Vagina (tissue), 2 donors: ENCODE data around the gene DCST2. TPM values are rescaled to one million over a fixed set of nuclear protein-coding genes. Genes with fewer than 3 reads are reported as not detected.

ENCODE experiments used
- DNase-seq, 2 donors: peaks; one replicate each; pipeline ENCODE4 v3.0.0-alpha.2; 2017; ENCODE audit errors: extremely low spot score in 2 of 2
- H3K27ac ChIP-seq: fragments of 200-600 bp; sonication (generic); one replicate; pipeline ENCODE4 v1.5.1; 2019
- H3K27me3 ChIP-seq: fragments of 200-600 bp; sonication (generic); one replicate; pipeline ENCODE4 v1.5.1; 2019
- H3K36me3 ChIP-seq, 2 donors: fragments of 200-600 bp; sonication (generic); one replicate each; pipeline ENCODE4 v1.5.1; 2017 to 2019
- H3K4me1 ChIP-seq: fragments of 200-600 bp; sonication (generic); one replicate; pipeline ENCODE4 v1.5.1; 2019
- H3K4me3 ChIP-seq, 2 donors: fragments of 200-600 bp; sonication (generic); 1 replicate in 1 of 2; 2 replicates in 1 of 2; pipeline ENCODE4 v1.5.1; 2016 to 2019
- H3K9me3 ChIP-seq: fragments of 200-600 bp; sonication (generic); one replicate; pipeline ENCODE4 v1.5.1; 2019
- CTCF ChIP-seq, 3 experiments: fragments of 450-650 bp in 2 of 3; fragments of 200-600 bp in 1 of 3; sonication (generic) in 1 of 3; IDR thresholded peaks; one replicate each; pipeline ENCODE4 v1.5.1; 2017 to 2019; ENCODE audit warnings: antibody characterized with exemption in 3 of 3, mild to moderate bottlenecking in 2 of 3, moderate library complexity in 2 of 3
- POLR2A ChIP-seq, 2 donors: fragments of 450-650 bp; IDR thresholded peaks; one replicate each; pipeline ENCODE4 v1.6.1; 2017; ENCODE audit warnings: antibody characterized with exemption in 2 of 2, mild to moderate bottlenecking in 2 of 2, moderate library complexity in 2 of 2
- POLR2AphosphoS5 ChIP-seq, 2 donors: sonication (generic); formaldehyde crosslinking; IDR thresholded peaks; one replicate each; pipeline ENCODE4 v1.9.0; 2017; ENCODE audit warnings: antibody characterized with exemption in 2 of 2, mild to moderate bottlenecking in 2 of 2, low read depth in 1 of 2; ENCODE audit not compliant: insufficient read depth in 1 of 2
- intact Hi-C: fragments of 100-400 bp; cut with DNase I; formaldehyde crosslinking; loops from one replicate; pipeline ENCODE4 v1.15.1; 2023
- total RNA-seq: library from RNA; depleted of rRNA; stranded (reverse); fragments of >200 nt; gene quantifications from one replicate; pipeline ENCODE4 v1.2.3, GENCODE V29; 2016

Gene DCST2
- total RNA-seq, 1 donor from 2014 or later, result 7.9 TPM

GRCh38 chr1:155063550-155064110 is 30.0 kb upstream of the DCST2 start, which contains the start of gene EFNA4:
Gene EFNA4, plus strand, starts transcription at chr1:155063740. Its CDS starts 84 bp downstream, at chr1:155063824.
- no peaks in the 10 kb centered on the region for H3K27me3 ChIP-seq
- intact Hi-C loops, result loop anchor here (2.0 to 10.0 kb wide), 4 partner anchors 21 to 499 kb away; partner anchors contain the start of genes CHRNB2, PMVK and PYGO2

GRCh38 chr1:155062702-155063411 is 29.3 kb upstream of the DCST2 start:
- no peak for DNase-seq
- no peaks in the 10 kb centered on the region for H3K27me3 ChIP-seq
- intact Hi-C loops, result loop anchor here (2.0 to 10.0 kb wide), 4 partner anchors 22 to 498 kb away; partner anchors contain the start of genes CHRNB2, PMVK and PYGO2
- peak overlapping the region; percentile 71 to 84 for H3K4me3 ChIP-seq
- TF ChIP-seq POLR2AphosphoS5 (IDR thresholded peaks at IDR 0.05; ENCODE audit: insufficient read depth in 1 of 2, low read depth in 1 of 2) (no peak), POLR2A (IDR thresholded peaks at IDR 0.05) (no peak), CTCF (IDR thresholded peaks at IDR 0.05) (peak; percentile 52 to 73 (median 58))
- H3K4me1 ChIP-seq, result peaks cover 34% of the 10 kb centered on the region
- peak overlapping the region; percentile 79 for H3K27ac ChIP-seq
- peaks cover 0 to 31% of the 10 kb centered on the region in 2 donors for H3K36me3 ChIP-seq
- no peaks in the 10 kb centered on the region for H3K9me3 ChIP-seq

More at GRCh38 chr1:155063550-155064110, 30.0 kb upstream of the DCST2 start, which contains the start of gene EFNA4:
- Histone ChIP-seq H3K4me3 (peak within 1 kb of the TSS; percentile 71 to 84), H3K27ac (peak within 1 kb of the TSS; percentile 79), H3K4me1 (peaks cover 34% of the 10 kb centered on the region), H3K36me3 (peaks cover 0 to 23% of the 10 kb centered on the region in 2 donors), H3K9me3 (no peaks in the 10 kb centered on the region)
- TF ChIP-seq CTCF (IDR thresholded peaks at IDR 0.05), result no peak
- TF ChIP-seq POLR2AphosphoS5 (IDR thresholded peaks at IDR 0.05; ENCODE audit: insufficient read depth in 1 of 2, low read depth in 1 of 2), result peak; percentile 65 to 74
- TF ChIP-seq POLR2A (IDR thresholded peaks at IDR 0.05), result peak in 1 of 2 donors; percentile 7
- DNase-seq, result no peak

GRCh38 chr1:155062151-155062686 is 28.6 kb upstream of the DCST2 start:
- peaks cover 34% of the 10 kb centered on the region for H3K4me1 ChIP-seq
- no peak for DNase-seq
- H3K27ac ChIP-seq, result peak overlapping the region; percentile 79
- intact Hi-C loops, result loop anchor here (2.0 to 10.0 kb wide), 4 partner anchors 23 to 497 kb away; partner anchors contain the start of genes CHRNB2, PMVK and PYGO2
- no peaks in the 10 kb centered on the region for H3K27me3 ChIP-seq
- H3K9me3 ChIP-seq, result no peaks in the 10 kb centered on the region
- peaks cover 0 to 37% of the 10 kb centered on the region in 2 donors for H3K36me3 ChIP-seq
- TF ChIP-seq CTCF (IDR thresholded peaks at IDR 0.05) (no peak), POLR2A (IDR thresholded peaks at IDR 0.05) (no peak), POLR2AphosphoS5 (IDR thresholded peaks at IDR 0.05; ENCODE audit: insufficient read depth in 1 of 2, low read depth in 1 of 2) (no peak)
- peak overlapping the region in 1 of 2 donors; percentile 71 for H3K4me3 ChIP-seq

GRCh38 chr1:155061381-155062150 is 28.0 kb upstream of the DCST2 start:
- no peaks in the 10 kb centered on the region for H3K27me3 ChIP-seq
- H3K9me3 ChIP-seq, result no peaks in the 10 kb centered on the region
- H3K36me3 ChIP-seq, result peaks cover 0 to 44% of the 10 kb centered on the region in 2 donors
- TF ChIP-seq POLR2AphosphoS5 (IDR thresholded peaks at IDR 0.05; ENCODE audit: insufficient read depth in 1 of 2, low read depth in 1 of 2) (peak in 1 of 2 donors; percentile 32), POLR2A (IDR thresholded peaks at IDR 0.05) (no peak), CTCF (IDR thresholded peaks at IDR 0.05) (peak; percentile 97 to 98 (median 98))
- H3K4me3 ChIP-seq, result no peak overlapping the region
- no peak for DNase-seq
- intact Hi-C loops, result loop anchor here (2.0 to 10.0 kb wide), 4 partner anchors 23 to 497 kb away; partner anchors contain the start of genes CHRNB2, PMVK and PYGO2
- peaks cover 34% of the 10 kb centered on the region for H3K4me1 ChIP-seq
- H3K27ac ChIP-seq, result no peak overlapping the region
